Measurements from ENCODE around the gene NTRK2.

NTRK2 gene

DNA sequence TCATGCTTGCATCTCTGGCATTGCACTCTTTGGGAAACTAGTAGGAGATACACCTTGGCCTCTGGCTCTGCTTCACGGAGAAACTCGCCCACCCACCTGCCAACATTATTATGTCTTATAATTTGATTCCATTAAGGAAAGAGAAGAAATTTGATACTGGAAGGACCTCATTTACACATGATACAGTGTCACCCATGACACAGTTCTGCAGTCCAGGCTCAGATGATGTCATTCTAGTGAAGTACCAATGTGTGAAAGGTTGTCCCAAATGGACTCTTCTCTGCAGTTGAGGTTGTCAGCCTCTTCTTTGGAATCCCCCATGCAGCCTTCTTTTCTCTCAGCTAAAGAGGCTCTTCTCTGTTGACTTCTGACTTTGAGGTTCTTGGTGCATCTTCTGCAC lies 329.1 kb downstream of the NTRK2 start:
- in situ Hi-C loops (cut with MboI; ENCODE audit: low sequenced_read_pairs), result no loop called here

DNA sequence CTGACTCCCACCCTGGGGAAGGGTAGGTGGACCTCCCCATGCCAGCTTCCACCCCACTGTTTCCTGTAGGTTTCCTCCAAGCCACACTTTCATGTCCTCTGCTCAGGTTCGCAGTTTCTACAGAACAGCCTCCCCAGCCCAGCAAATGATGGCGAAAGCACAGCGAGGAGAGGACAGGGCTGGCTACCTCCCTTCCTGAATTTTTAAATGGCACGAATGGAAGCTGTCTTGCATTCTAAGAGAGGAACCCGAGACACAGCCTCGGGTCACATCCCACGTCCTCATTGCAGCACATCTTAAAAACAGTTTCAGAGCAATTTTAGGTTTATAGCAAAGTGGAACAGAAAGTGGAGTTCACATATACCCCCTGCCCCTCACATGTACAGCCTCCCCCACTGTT lies 330.3 kb downstream of the NTRK2 start:
- in situ Hi-C loops (cut with MboI; ENCODE audit: low sequenced_read_pairs), result no loop called here

- in situ Hi-C loops (cut with MboI; ENCODE audit: low sequenced_read_pairs), result no loop called here
Observed at GRCh38 chr9:85001925-85002324, 332.4 kb downstream of the NTRK2 start.

GRCh38 chr9:85004818-85005413 lies 335.4 kb downstream of the NTRK2 start:
- in situ Hi-C loops (cut with MboI; ENCODE audit: low sequenced_read_pairs), result no loop called here

GRCh38 chr9:85007748-85008147 lies 338.2 kb downstream of the NTRK2 start:
- in situ Hi-C loops (cut with MboI; ENCODE audit: low sequenced_read_pairs), result no loop called here

DNA sequence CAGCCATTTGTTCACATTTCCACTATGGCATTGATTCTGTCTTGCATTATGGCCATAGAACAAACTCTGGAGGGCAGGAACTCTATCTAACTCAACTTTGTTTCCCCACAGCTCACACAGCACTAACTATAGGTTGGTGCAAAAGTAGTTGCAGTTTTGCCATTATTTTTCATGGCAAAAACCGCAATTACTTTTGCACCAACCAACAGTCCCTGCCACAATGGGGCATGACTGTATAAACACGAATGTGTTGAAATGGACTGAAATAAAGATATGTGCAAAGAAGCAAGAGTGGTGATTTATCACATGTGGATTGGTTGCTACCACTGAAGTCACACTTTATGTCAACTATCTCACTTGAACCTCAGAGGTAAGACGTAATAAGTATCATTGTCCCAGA lies 338.7 kb downstream of the NTRK2 start:
- in situ Hi-C loops (cut with MboI; ENCODE audit: low sequenced_read_pairs), result no loop called here

DNA sequence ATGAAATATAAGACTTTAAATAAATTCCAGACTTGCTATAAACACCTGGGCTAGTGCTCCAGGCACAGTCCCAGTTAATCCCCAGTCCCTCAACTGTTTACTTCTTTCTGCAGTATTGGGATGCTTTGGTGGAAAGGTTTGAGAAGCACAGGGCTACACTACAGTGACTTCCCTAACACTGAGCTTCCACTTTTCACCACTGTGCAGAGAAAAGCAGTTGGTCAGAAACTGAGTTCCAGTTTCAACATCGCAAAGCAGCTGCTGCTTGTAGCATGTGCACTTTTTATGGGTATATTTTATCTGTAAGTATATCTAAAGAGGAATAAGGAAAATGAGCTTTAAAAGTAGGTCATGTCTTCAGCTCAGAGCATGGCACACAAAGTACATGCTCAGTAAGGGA lies 339.7 kb downstream of the NTRK2 start:
- in situ Hi-C loops (cut with MboI; ENCODE audit: low sequenced_read_pairs), result no loop called here

GRCh38 chr9:85013703-85014102 lies 344.2 kb downstream of the NTRK2 start:
- in situ Hi-C loops (cut with MboI; ENCODE audit: low sequenced_read_pairs), result no loop called here

DNA sequence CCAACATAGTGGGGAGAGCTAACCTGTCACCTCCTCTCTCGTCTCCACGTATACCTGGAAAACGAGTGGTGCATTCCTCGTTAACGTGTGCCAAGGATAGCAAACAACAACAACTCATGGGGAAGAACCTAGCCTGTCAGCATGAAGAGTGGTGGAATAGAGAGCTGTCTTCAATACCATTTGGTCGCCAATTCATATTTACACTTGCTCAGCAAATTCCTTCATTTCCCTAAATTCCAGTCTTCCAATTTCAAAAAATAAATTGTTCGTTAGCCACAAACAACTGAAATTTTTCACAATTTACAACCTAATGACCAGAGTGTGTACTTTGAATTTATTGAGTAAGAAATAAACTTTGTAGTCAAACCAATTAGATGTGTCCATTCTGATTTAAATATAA lies 344.8 kb downstream of the NTRK2 start:
- in situ Hi-C loops (cut with MboI; ENCODE audit: low sequenced_read_pairs), result no loop called here

DNA sequence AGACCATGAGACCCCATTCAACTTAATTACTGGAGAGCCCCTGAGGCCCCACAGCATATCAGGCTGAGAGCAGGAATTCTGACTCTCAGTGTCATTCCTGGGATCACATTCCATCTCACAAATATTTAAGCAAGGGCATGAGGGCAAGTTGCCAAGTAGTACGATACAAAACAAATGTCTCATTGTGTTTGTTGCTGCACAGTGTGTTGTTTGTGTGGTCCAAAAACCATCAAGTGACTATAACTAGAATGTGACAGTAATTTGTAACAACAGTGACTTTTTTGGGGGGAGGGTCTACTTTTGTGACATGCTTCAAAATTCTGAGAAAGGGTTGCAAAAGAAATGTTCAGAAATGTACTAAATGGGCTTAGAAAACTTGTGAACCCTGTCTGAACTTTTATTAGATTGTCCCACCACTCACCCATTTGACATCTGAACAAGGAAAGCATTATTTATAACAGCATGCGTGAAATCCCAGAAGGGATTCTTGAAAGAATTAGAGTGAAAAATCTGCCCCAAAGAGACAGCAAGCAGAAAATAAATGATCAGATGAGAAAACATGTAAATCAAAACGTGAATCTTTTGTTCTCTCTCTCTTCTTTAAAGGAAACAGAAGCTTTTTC lies 347.0 kb downstream of the NTRK2 start:
- in situ Hi-C loops (cut with MboI; ENCODE audit: low sequenced_read_pairs), result no loop called here

DNA sequence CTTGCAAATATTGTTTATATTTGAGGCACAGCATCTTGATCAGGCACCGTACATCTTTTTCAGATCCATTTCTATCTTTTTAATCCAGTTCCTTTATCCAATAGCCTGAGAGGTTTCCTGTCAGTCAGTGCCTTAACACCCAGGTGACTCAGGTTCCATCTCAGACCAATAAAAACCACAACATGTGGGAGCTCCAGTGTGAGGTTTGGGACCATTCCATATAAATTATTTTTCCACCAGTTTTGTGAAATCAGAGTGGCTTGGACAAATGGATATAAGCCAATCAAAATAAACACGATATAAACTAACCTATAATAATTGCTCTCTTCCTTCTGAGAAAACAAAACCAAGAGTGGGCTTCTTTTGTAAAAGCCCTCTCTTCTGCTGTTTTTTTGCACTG lies 351.3 kb downstream of the NTRK2 start:
- in situ Hi-C loops (cut with MboI; ENCODE audit: low sequenced_read_pairs), result no loop called here

DNA sequence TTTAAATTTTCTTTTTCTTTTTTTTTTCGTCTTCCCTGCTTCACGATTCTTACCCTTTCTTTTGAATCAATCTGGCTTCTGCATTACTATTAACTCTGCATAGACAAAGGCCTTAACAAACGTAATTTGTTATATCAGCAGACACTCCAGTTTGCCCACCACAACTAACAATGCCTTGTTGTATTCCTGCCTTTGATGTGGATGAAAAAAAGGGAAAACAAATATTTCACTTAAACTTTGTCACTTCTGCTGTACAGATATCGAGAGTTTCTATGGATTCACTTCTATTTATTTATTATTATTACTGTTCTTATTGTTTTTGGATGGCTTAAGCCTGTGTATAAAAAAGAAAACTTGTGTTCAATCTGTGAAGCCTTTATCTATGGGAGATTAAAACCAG lies 352.2 kb downstream of the NTRK2 start:
- in situ Hi-C loops (cut with MboI; ENCODE audit: low sequenced_read_pairs), result no loop called here

DNA sequence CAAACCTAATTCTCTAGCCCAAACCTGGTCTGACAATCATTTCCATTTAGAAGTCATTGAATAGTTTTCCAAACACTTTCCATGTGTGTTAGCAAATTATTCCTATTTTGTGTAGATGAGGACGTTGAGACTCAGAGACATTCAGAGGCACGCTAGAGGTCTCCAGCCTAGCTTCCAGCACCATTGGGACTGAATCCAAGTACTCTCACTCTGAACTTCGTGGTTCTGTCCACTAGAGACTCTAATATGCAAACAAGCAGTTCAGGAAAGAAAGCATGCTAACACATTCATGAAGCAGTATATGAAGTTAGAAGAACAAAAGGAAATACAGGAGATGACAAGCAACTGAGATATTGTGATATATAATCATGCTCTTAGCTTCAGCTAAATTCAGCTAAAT lies 354.8 kb downstream of the NTRK2 start:
- in situ Hi-C loops (cut with MboI; ENCODE audit: low sequenced_read_pairs), result no loop called here

DNA sequence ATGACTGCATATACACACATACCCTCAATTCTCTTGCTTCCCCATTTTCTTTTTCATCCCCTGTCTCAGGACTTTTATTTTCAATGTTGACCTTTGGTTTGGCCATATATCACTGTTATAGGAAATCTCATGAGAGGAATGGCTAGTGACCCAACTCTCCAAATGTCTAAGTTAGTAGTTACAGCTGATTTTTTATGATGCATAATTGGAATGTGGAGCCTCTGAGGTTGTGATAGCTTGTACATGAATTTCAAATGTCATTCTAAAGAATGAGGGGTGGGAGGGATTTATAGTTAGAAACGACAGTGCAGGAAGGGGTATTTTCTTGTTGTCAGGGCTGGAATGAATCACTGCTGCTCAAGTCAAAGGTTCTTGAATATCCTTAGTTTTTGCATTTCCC lies 356.1 kb downstream of the NTRK2 start:
- in situ Hi-C loops (cut with MboI; ENCODE audit: low sequenced_read_pairs), result no loop called here

GRCh38 chr9:85027870-85028269 lies 358.3 kb downstream of the NTRK2 start:
- in situ Hi-C loops (cut with MboI; ENCODE audit: low sequenced_read_pairs), result no loop called here

DNA sequence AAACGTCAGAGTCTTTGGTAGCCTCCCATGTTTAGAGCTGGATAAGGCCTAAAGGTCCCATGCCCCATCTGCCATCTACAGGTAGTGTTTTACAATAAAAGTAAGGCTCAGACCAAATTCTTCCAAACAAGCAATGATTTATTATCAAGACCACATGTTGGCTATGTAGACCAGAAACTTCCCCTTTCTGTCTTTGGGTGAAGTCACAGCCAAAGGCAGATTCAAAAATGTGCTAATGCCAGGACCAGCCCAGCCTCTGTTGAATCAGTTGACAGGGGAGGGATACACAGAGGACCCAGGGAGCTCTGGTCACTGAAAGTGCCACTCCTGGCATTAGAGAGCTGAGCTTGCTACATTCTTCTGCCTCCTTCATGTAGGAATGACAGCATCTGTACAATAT lies 360.8 kb downstream of the NTRK2 start:
- in situ Hi-C loops (cut with MboI; ENCODE audit: low sequenced_read_pairs), result no loop called here

GRCh38 chr9:85036496-85036895 lies 367.0 kb downstream of the NTRK2 start:
- in situ Hi-C loops (cut with MboI; ENCODE audit: low sequenced_read_pairs), result no loop called here

- in situ Hi-C loops (cut with MboI; ENCODE audit: low sequenced_read_pairs), result no loop called here
Observed at GRCh38 chr9:85038061-85038460, 368.5 kb downstream of the NTRK2 start.

GRCh38 chr9:85038824-85039608 lies 369.5 kb downstream of the NTRK2 start:
- in situ Hi-C loops (cut with MboI; ENCODE audit: low sequenced_read_pairs), result no loop called here

- in situ Hi-C loops (cut with MboI; ENCODE audit: low sequenced_read_pairs), result no loop called here
Observed at GRCh38 chr9:85040146-85040545, 370.6 kb downstream of the NTRK2 start.

DNA sequence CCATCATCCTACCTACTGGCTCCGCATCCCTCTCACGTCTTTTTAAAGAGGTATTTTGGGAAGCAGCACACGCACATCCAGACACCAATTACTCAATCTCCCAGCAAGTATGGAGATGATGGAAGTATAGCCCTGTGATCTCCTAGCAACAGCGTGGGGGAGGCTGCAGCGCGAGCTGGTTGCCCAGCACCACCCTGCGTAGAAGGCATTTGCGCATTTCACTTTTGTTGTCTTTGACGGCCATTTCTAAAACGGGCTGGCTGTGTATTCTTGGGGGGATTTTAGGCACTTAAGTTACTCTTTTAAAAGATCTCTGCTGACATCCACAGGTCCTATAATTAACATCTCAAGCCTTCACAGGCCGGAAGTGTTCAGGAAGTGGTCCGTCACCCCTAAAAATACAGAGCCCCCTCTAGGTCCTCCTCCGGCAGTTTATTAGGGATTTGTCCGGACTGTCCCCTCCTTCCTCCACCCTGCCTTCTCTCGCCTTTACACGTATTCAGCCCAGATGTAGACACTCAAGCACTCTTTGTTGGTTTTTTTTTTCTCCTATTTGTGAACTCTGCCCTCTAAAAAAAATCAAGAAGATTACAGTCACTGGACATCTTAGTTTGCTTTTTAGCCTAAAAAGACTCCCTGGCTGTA lies 371.4 kb downstream of the NTRK2 start:
- in situ Hi-C loops (cut with MboI; ENCODE audit: low sequenced_read_pairs), result no loop called here
